ENCODE measurements around the gene MPHOSPH8.
"Not testable (repeated sequence)": the region's sequence is repeated elsewhere in the genome, so short reads cannot be mapped to it uniquely, and the experiment has no call there.

Gene MPHOSPH8

DNA sequence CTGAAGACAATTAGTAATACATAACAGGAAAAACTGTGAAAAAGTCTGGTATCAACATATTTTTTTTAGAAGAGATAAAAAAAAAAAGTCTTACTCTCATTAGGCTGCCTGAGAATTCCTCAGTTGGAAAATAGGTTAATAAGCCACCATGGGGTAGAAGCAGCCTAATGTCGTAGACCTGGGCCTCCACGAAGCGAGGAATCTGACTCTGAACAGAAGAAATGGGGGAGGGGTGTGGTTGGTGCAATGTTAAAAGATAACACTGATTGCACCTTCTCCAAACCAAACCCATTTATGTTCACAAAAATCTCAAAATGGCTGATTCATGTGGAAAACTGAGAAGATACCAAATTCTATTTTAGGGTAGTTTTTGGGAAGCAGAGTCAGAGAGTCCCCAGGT, 62.4 kb downstream of the MPHOSPH8 start:
- peak overlapping the region; percentile 33; the same call in 1 of the 2 replicates for H3K4me3 ChIP-seq (ENCODE audit: low read length)
- H3K36me3 ChIP-seq (ENCODE audit: insufficient read depth, low read depth, low read length): peaks cover 8% of the 10 kb centered on the region; the same call in 1 of the 2 replicates
- no peak overlapping the region for H3K27ac ChIP-seq (ENCODE audit: low read length)
- H3K27me3 ChIP-seq (ENCODE audit: insufficient read depth, low read length): no peaks in the 10 kb centered on the region
- no peak overlapping the region for H3K9ac ChIP-seq (ENCODE audit: low read depth, low read length)
- peaks cover 33% of the 10 kb centered on the region; the same call in 1 of the 2 replicates for H3K4me1 ChIP-seq (ENCODE audit: insufficient read depth, low read length)
- no peaks in the 10 kb centered on the region for H3K9me3 ChIP-seq (ENCODE audit: insufficient read depth, low read depth, low read length)

DNA sequence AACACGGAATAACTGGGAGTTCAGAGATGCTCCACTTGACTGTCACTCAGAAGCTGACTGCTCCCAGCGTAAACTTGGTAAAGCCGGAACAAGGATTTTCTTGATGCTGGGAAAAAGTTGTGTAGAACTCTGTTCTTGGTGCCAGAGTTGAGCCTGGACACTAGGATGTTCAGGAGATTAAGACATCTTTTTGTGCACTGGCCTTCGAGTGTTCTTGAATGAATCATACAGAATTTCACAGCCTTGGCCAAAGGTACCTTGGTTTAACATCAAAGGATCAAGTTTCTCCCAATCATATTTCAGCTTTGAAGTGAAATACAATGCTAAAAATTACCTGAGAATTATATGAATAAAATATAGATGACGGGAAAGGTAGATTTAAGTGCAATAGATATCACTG, 67.5 kb downstream of the MPHOSPH8 start:
- H3K27me3 ChIP-seq (ENCODE audit: insufficient read depth, low read length); H3K4me3 ChIP-seq (ENCODE audit: low read length); H3K9me3 ChIP-seq (ENCODE audit: insufficient read depth, low read depth, low read length); H3K27ac ChIP-seq (ENCODE audit: low read length); H3K9ac ChIP-seq (ENCODE audit: low read depth, low read length); H3K36me3 ChIP-seq (ENCODE audit: insufficient read depth, low read depth, low read length): not testable (repeated sequence)
- peaks cover 13% of the 10 kb centered on the region; the same call in 1 of the 2 replicates for H3K4me1 ChIP-seq (ENCODE audit: insufficient read depth, low read length)

DNA sequence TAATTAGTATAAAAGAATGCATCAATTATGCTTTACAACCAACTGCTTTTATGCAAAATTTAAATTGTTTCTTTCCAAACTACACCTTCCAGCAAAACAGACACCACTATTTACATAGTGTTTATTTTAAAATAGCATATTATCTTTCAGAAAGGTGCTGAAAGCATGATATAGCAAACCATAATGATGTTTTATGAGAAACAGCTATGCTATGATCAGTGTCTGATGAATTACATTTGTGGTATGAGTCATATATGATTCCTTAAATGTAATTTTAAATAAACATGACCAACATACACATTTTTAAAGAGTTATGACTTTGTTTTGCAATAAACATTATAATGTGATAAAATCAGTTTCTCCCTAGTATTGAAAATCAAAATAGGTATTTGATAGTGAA, 68.2 kb downstream of the MPHOSPH8 start:
- H3K27me3 ChIP-seq (ENCODE audit: insufficient read depth, low read length); H3K27ac ChIP-seq (ENCODE audit: low read length): not testable (repeated sequence)

DNA sequence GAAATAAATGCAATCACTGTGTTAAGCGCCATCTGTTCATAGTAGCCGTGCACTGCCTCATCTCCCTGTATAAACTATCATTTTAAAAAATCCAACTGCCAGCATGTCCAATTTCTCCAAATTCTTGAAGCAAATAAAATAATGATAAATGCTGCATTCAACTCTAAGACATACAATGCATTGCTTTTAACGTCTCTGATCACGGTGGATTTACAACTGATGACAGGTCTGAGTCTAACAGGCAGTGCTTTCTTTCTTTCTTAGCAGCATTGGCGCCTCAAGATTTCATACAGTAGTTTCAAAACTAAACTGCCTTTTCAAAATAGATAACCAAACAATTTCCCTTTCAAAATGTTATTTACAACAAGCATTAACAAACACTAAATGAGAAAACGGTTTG, 70.8 kb downstream of the MPHOSPH8 start:
- not testable (repeated sequence) for H3K9ac ChIP-seq (ENCODE audit: low read depth, low read length); H3K4me3 ChIP-seq (ENCODE audit: low read length); H3K36me3 ChIP-seq (ENCODE audit: insufficient read depth, low read depth, low read length); H3K9me3 ChIP-seq (ENCODE audit: insufficient read depth, low read depth, low read length); H3K4me1 ChIP-seq (ENCODE audit: insufficient read depth, low read length); H3K27ac ChIP-seq (ENCODE audit: low read length); H3K27me3 ChIP-seq (ENCODE audit: insufficient read depth, low read length)

More for the DNA sequence above, 68.2 kb downstream of the MPHOSPH8 start:
- not testable (repeated sequence) for H3K4me1 ChIP-seq (ENCODE audit: insufficient read depth, low read length); H3K9ac ChIP-seq (ENCODE audit: low read depth, low read length); H3K4me3 ChIP-seq (ENCODE audit: low read length); H3K36me3 ChIP-seq (ENCODE audit: insufficient read depth, low read depth, low read length); H3K9me3 ChIP-seq (ENCODE audit: insufficient read depth, low read depth, low read length)

DNA sequence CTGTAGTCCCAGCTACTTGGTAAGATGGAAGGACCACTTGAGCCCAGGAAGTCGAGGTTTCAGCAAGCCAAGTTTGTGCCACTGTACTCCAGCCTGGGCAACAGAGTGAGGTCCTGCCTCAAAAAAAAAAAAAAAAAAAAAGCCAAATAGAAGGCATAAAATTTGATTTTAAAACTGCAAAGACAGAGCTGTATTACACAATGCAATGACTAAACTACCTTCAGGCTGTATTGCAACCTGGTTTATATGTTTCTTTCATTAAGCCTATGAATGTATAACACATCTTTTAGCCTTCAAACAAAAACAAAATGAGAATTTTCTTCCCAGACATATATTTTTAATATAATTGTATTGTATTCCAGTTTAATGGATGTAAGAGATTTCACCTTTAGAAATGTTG, 75.6 kb downstream of the MPHOSPH8 start:
- H3K9ac ChIP-seq (ENCODE audit: low read depth, low read length); H3K4me1 ChIP-seq (ENCODE audit: insufficient read depth, low read length); H3K27ac ChIP-seq (ENCODE audit: low read length); H3K9me3 ChIP-seq (ENCODE audit: insufficient read depth, low read depth, low read length); H3K4me3 ChIP-seq (ENCODE audit: low read length); H3K36me3 ChIP-seq (ENCODE audit: insufficient read depth, low read depth, low read length); H3K27me3 ChIP-seq (ENCODE audit: insufficient read depth, low read length): not testable (repeated sequence)

DNA sequence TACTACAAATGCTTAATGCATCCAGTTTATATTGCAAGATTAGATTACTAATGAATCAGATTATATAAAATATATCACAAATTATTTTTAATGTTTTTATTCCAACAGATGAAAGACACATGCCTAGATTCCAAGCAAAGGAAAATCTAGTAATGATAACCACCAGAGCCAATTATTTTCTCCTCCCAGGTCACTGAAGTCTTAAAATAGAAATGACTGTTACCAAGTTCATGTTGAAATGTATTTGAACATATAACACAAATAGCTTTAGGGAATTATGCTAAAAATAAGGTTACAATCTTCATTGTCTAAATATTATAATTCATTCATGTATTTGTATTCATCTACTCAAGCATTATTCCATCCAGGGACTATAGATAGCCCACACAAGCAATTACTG, 76.3 kb downstream of the MPHOSPH8 start:
- not testable (repeated sequence) for H3K27me3 ChIP-seq (ENCODE audit: insufficient read depth, low read length); H3K4me1 ChIP-seq (ENCODE audit: insufficient read depth, low read length); H3K27ac ChIP-seq (ENCODE audit: low read length); H3K9me3 ChIP-seq (ENCODE audit: insufficient read depth, low read depth, low read length); H3K4me3 ChIP-seq (ENCODE audit: low read length); H3K9ac ChIP-seq (ENCODE audit: low read depth, low read length)
- peaks cover 11% of the 10 kb centered on the region; the same call in 1 of the 2 replicates for H3K36me3 ChIP-seq (ENCODE audit: insufficient read depth, low read depth, low read length)

DNA sequence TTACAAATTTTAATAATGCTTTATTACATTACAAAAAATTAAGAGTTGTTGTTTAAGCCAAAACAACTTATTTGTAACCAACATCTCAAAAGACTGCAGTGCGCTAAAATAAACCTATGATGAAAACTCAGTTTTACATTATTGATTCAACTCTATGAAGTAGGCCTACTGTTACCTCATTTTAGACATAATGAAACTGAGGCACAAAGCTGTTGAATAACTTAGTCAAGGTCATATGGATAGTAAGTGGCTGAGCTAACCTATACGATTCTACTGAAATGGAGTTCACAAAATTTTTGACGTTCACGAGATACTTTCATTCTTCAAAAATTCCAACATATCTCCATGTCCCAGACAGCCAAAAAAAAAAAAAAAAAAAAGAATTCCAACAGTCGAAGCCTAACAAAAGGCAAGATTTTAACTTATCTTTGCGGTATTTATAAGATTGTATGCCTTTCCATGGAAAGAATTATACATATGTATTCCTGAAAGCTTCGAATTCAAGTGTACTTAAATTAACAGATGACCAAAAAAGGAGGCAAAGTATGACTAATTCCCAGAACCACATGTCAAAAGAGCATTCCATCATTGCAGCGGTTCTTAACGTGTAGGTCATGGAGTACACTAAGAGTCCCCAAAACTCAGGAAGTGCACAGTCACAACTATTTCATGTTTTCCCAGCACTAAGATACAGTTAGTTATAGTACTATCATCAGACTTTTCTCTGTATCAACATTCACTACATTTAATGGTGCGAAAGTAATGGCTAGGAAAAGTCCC, 79.9 kb downstream of the MPHOSPH8 start:
- H3K4me1 ChIP-seq (ENCODE audit: insufficient read depth, low read length): no peaks in the 10 kb centered on the region
- H3K9ac ChIP-seq (ENCODE audit: low read depth, low read length): no peak overlapping the region
- peaks cover 31% of the 10 kb centered on the region for H3K36me3 ChIP-seq (ENCODE audit: insufficient read depth, low read depth, low read length)
- no peak overlapping the region for H3K4me3 ChIP-seq (ENCODE audit: low read length)
- no peaks in the 10 kb centered on the region for H3K27me3 ChIP-seq (ENCODE audit: insufficient read depth, low read length)
- H3K9me3 ChIP-seq (ENCODE audit: insufficient read depth, low read depth, low read length): no peaks in the 10 kb centered on the region
- no peak overlapping the region for H3K27ac ChIP-seq (ENCODE audit: low read length)

DNA sequence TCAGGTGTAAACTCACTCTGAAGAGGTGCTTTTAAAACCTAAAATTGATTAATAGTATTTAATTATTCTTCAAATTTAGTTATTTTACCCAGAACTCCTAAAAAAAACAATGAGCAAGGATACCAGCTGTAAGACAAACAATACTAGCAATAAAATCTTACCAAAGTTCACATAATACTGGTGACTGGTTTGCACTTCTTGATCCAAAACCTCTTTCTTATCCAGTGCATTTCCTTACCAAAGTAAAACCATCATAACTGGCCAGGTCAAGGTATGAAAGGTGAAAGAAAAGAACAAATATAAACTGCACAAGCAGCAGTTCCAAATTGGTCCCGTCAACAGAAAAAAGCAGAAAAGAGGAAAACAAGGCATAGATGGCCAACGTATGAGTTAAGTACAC, 86.6 kb downstream of the MPHOSPH8 start:
- H3K27ac ChIP-seq (ENCODE audit: low read length): no peak overlapping the region
- no peak overlapping the region for H3K4me3 ChIP-seq (ENCODE audit: low read length)
- H3K4me1 ChIP-seq (ENCODE audit: insufficient read depth, low read length): no peaks in the 10 kb centered on the region
- H3K36me3 ChIP-seq (ENCODE audit: insufficient read depth, low read depth, low read length): peaks cover 50% of the 10 kb centered on the region
- H3K27me3 ChIP-seq (ENCODE audit: insufficient read depth, low read length): no peaks in the 10 kb centered on the region
- H3K9ac ChIP-seq (ENCODE audit: low read depth, low read length): no peak overlapping the region
- H3K9me3 ChIP-seq (ENCODE audit: insufficient read depth, low read depth, low read length): no peaks in the 10 kb centered on the region
